Measurements from ENCODE around the gene NPBWR2. TPM values are rescaled to one million over a fixed set of nuclear protein-coding genes. Genes with fewer than 3 reads are reported as not detected.

The NPBWR2 gene
- polyA plus RNA-seq, 3 donors, result not detected

DNA sequence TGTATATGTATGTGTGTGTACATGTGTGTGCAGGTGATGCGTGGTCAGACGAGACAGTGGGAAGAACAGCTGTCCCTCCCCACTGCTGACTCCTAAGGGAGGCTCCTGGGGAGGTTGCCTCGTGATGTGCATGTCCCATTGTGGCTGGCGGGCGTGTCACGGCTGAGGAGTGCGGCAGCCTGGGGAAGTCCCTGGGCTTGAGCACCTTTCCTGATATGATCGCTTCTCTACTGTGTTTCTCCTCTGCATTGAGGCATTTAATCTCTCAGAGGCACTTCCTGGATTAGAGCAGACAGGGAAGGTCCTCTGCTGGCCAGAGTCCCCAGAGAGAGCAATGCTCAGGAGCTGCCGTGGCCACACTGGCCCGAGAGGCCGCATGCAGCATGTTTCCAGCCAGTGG, 11.4 kb downstream of the NPBWR2 start:
- peaks cover 28% of the 10 kb centered on the region for H4K20me1 ChIP-seq (ENCODE audit: insufficient read depth, low read length)
- peaks cover 6% of the 10 kb centered on the region for H3K4me1 Mint-ChIP-seq
- peaks cover 41 to 51% of the 10 kb centered on the region in 2 donors for H3K36me3 ChIP-seq (replicated peaks in 1 of 2; ENCODE audit: control insufficient read depth in 1 of 2, insufficient read depth in 2 of 2, low read length in 2 of 2)
- no peak overlapping the region for H3K27ac Mint-ChIP-seq
- H3K9ac ChIP-seq (ENCODE audit: insufficient read depth, low read length, poor library complexity, severe bottlenecking), result no peak overlapping the region
- no peak overlapping the region for H3K4me3 ChIP-seq (replicated peaks in 1 of 3; ENCODE audit: low read depth in 2 of 3, low read length in 3 of 3)
- DNase-seq, result no peak
- intact Hi-C loops (cut with micrococcal nuclease), result no loop called here
- H2AFZ ChIP-seq (ENCODE audit: insufficient read depth, low read depth, low read length, poor library complexity, severe bottlenecking), result no peak overlapping the region
- no peaks in the 10 kb centered on the region for H3K9me3 ChIP-seq (replicated peaks in 1 of 2; ENCODE audit: control insufficient read depth in 1 of 2, insufficient read depth in 1 of 2, low read length in 2 of 2)
- H3K27ac ChIP-seq (ENCODE audit: low read depth in 1 of 2, low read length in 2 of 2), result no peak overlapping the region
- no peak overlapping the region for H3K4me3 Mint-ChIP-seq
- peaks cover 2 to 10% (median 5%) of the 10 kb centered on the region in 7 donors for H3K9me3 Mint-ChIP-seq
- TF ChIP-seq, protein P1, sequence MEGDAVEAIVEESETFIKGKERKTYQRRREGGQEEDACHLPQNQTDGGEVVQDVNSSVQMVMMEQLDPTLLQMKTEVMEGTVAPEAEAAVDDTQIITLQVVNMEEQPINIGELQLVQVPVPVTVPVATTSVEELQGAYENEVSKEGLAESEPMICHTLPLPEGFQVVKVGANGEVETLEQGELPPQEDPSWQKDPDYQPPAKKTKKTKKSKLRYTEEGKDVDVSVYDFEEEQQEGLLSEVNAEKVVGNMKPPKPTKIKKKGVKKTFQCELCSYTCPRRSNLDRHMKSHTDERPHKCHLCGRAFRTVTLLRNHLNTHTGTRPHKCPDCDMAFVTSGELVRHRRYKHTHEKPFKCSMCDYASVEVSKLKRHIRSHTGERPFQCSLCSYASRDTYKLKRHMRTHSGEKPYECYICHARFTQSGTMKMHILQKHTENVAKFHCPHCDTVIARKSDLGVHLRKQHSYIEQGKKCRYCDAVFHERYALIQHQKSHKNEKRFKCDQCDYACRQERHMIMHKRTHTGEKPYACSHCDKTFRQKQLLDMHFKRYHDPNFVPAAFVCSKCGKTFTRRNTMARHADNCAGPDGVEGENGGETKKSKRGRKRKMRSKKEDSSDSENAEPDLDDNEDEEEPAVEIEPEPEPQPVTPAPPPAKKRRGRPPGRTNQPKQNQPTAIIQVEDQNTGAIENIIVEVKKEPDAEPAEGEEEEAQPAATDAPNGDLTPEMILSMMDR (IDR thresholded peaks at IDR 0.05), result no peak
- WGBS (ENCODE audit: insufficient coverage), result 98% methylated on average over 10 of the region's 11 CpGs
- peaks cover 42 to 47% of the 10 kb centered on the region in 2 donors for H3K36me3 Mint-ChIP-seq
- H3K4me2 ChIP-seq (replicated peaks; ENCODE audit: extremely low read depth, low read length, poor library complexity, severe bottlenecking), result no peak overlapping the region
- H3K4me1 ChIP-seq (ENCODE audit: control insufficient read depth in 1 of 2, insufficient read depth in 2 of 2, low read length in 2 of 2), result no peaks in the 10 kb centered on the region
- no peaks in the 10 kb centered on the region for H3K79me2 ChIP-seq (ENCODE audit: insufficient read depth, low read length)
- peaks cover 2 to 5% (median 4%) of the 10 kb centered on the region in 3 donors for H3K27me3 Mint-ChIP-seq (ENCODE audit: low read depth in 3 of 3)
- H3K27me3 ChIP-seq (ENCODE audit: control insufficient read depth in 2 of 2, insufficient read depth in 2 of 2, low read length in 2 of 2), result peaks cover 0 to 6% of the 10 kb centered on the region in 2 donors

DNA sequence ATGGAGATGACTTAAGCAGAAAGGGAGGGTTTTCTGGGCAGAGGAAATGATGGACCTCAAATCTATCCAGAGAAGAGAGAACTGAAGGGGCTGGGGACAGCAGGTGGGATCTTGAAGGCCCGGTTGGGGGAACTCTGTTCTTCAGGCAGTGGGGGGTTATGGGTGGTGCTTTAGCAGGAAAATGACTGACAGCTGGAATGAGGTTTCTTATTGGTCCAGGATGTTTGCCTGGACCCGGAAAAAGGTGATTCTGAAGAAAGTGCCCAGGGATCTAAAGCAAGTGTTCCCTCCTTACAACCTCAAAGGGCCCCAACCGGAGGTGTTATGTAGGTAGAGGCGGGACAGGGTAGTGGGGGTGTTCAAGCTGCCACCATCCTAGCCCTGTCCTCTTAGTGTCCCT, 11.9 kb downstream of the NPBWR2 start:
- intact Hi-C loops (cut with micrococcal nuclease), result no loop called here
- no peak for DNase-seq
- Histone ChIP-seq H4K20me1 (ENCODE audit: insufficient read depth, low read length) (peaks cover 23% of the 10 kb centered on the region), H3K4me3 (replicated peaks in 1 of 3; ENCODE audit: low read depth in 2 of 3, low read length in 3 of 3) (no peak overlapping the region), H2AFZ (ENCODE audit: insufficient read depth, low read depth, low read length, poor library complexity, severe bottlenecking) (no peak overlapping the region), H3K36me3 (replicated peaks in 1 of 2; ENCODE audit: control insufficient read depth in 1 of 2, insufficient read depth in 2 of 2, low read length in 2 of 2) (peaks cover 41 to 50% of the 10 kb centered on the region in 2 donors), H3K79me2 (ENCODE audit: insufficient read depth, low read length) (no peaks in the 10 kb centered on the region), H3K9me3 (replicated peaks in 1 of 2; ENCODE audit: control insufficient read depth in 1 of 2, insufficient read depth in 1 of 2, low read length in 2 of 2) (no peaks in the 10 kb centered on the region), H3K27ac (ENCODE audit: low read depth in 1 of 2, low read length in 2 of 2) (no peak overlapping the region), H3K27me3 (ENCODE audit: control insufficient read depth in 2 of 2, insufficient read depth in 2 of 2, low read length in 2 of 2) (peaks cover 0 to 3% of the 10 kb centered on the region in 2 donors), H3K4me1 (ENCODE audit: control insufficient read depth in 1 of 2, insufficient read depth in 2 of 2, low read length in 2 of 2) (no peaks in the 10 kb centered on the region), H3K9ac (ENCODE audit: insufficient read depth, low read length, poor library complexity, severe bottlenecking) (no peak overlapping the region), H3K4me2 (replicated peaks; ENCODE audit: extremely low read depth, low read length, poor library complexity, severe bottlenecking) (no peak overlapping the region)
- 100% methylated on average over 1 of the region's 4 CpGs for WGBS (ENCODE audit: insufficient coverage)
- Mint-ChIP-seq H3K36me3 (peaks cover 42% of the 10 kb centered on the region in 2 donors), H3K27me3 (ENCODE audit: low read depth in 3 of 3) (peaks cover 0 to 2% (median 0%) of the 10 kb centered on the region in 3 donors), H3K4me1 (peaks cover 6% of the 10 kb centered on the region), H3K4me3 (no peak overlapping the region), H3K27ac (no peak overlapping the region), H3K9me3 (peaks cover 2 to 10% (median 5%) of the 10 kb centered on the region in 7 donors)
- TF ChIP-seq, protein P1 (IDR thresholded peaks at IDR 0.05), result no peak
